RCC 7860 (cell line): ENCODE data around the gene CYP3A5.

Experiments used
- DNase-seq: peaks from one replicate; pipeline ENCODE4 v3.0.0-alpha.2; 2015; ENCODE audit warnings: low spot score
- FAIRE-seq: peaks from 2 replicates; lab custom pipeline; 2012; peaks lifted over from hg19 to GRCh38; lab: Jason Lieb, UNC

CYP3A5 gene

GRCh38 chr7:99617192-99617781 is 62.5 kb downstream of the CYP3A5 start:
- no peak for DNase-seq
- no peak for FAIRE-seq

- DNase-seq (peak; percentile 87), FAIRE-seq (peak; percentile 32)
Measured at GRCh38 chr7:99616359-99617191, 63.2 kb downstream of the CYP3A5 start, which contains the start of gene ZSCAN25. TSS of gene ZSCAN25 (plus strand) at chr7:99616946. CDS start at chr7:99619607, 2,661 bp downstream.

GRCh38 chr7:99615989-99616358 is 63.8 kb downstream of the CYP3A5 start:
- no peak for DNase-seq

GRCh38 chr7:99614495-99614894 is 65.3 kb downstream of the CYP3A5 start:
- DNase-seq (no peak), FAIRE-seq (no peak)

More at GRCh38 chr7:99615989-99616358, 63.8 kb downstream of the CYP3A5 start:
- no peak for FAIRE-seq

GRCh38 chr7:99607548-99607947 is 72.2 kb downstream of the CYP3A5 start:
- no peak for FAIRE-seq

GRCh38 chr7:99606531-99606930 is 73.3 kb downstream of the CYP3A5 start:
- no peak for FAIRE-seq
- DNase-seq = no peak

More at GRCh38 chr7:99607548-99607947, 72.2 kb downstream of the CYP3A5 start:
- no peak for DNase-seq

- DNase-seq = no peak
- no peak for FAIRE-seq
Measured at GRCh38 chr7:99605527-99605926, 74.3 kb downstream of the CYP3A5 start.

- FAIRE-seq = no peak
- DNase-seq = no peak
Measured at GRCh38 chr7:99601656-99602310, 78.0 kb downstream of the CYP3A5 start.

GRCh38 chr7:99599836-99600235 is 80.0 kb downstream of the CYP3A5 start:
- DNase-seq = no peak
- no peak for FAIRE-seq
